Right lobe of liver (tissue), 6 donors: ENCODE results near the gene SPIN1. TPM values are rescaled to one million over a fixed set of nuclear protein-coding genes. Genes with fewer than 3 reads are reported as not detected.

Experiments
- ATAC-seq, 4 donors: fragments of 200-7000 bp; cut with Tn5 transposase; one replicate each; pipeline ENCODE4 v1.9.1; 2020; ENCODE audit warnings: mild to moderate bottlenecking in 4 of 4, moderate library complexity in 4 of 4
- DNase-seq, 3 donors: peaks; one replicate each; pipeline ENCODE4 v3.0.0-alpha.2; 2020
- H3K27ac ChIP-seq, 3 donors: fragments of 200-600 bp; one replicate each; pipeline ENCODE4 v1.8.0; 2022
- H3K27me3 ChIP-seq, 2 donors: fragments of 200-600 bp; one replicate each; pipeline ENCODE4 v1.8.0; 2022
- H3K36me3 ChIP-seq, 4 donors: fragments of 200-600 bp; sonication (generic) in 1 of 4; one replicate each; pipeline versions ENCODE4 v1.5.1 to v1.8.0; 2017 to 2022; ENCODE audit warnings: control low read depth in 1 of 4
- H3K4me1 ChIP-seq, 4 donors: fragments of 200-600 bp; sonication (generic) in 1 of 4; one replicate each; pipeline versions ENCODE4 v1.5.1 to v1.8.0; 2017 to 2022; ENCODE audit warnings: control low read depth in 1 of 4
- H3K4me3 ChIP-seq, 3 donors: fragments of 200-600 bp; one replicate each; pipeline ENCODE4 v1.8.0; 2022
- H3K9me3 ChIP-seq, 4 donors: fragments of 200-600 bp; sonication (generic) in 1 of 4; one replicate each; pipeline versions ENCODE4 v1.5.1 to v1.8.0; 2017 to 2022; ENCODE audit warnings: control low read depth in 1 of 4
- CTCF ChIP-seq, 4 donors: fragments of 200-600 bp in 3 of 4; fragments of 450-650 bp in 1 of 4; IDR thresholded peaks; one replicate each; pipeline versions ENCODE4 v1.5.1 to v1.8.0; 2016 to 2022; ENCODE audit warnings: antibody characterized with exemption in 4 of 4, mild to moderate bottlenecking in 2 of 4
- POLR2A ChIP-seq: fragments of 450-650 bp; IDR thresholded peaks from one replicate; pipeline ENCODE4 v1.6.1; 2017; ENCODE audit warnings: antibody characterized with exemption, mild to moderate bottlenecking
- WGBS: methylation state at CpG from one replicate; pipeline ENCODE4 v1.1.6; 2018; ENCODE audit warnings: low coverage, low lambda C conversion rate; ENCODE audit not compliant: insufficient coverage; ENCODE audit errors: missing lambda C conversion rate; 5-methylcytosine and 5-hydroxymethylcytosine counted together
- intact Hi-C, 2 donors: fragments of 100-400 bp; cut with DNase I; formaldehyde crosslinking; loops; one replicate each; pipeline versions ENCODE4 v1.11.2 to v1.14.1; 2022
- total RNA-seq, 6 experiments: library from RNA; depleted of rRNA in 2 of 6; stranded (reverse); fragments of >200 nt in 2 of 6; fragmentation: NEBNext Ultra II Directional in 3 of 6; extraction: Animal tissue kit (Norgen Biotek cat#: 25700) in 3 of 6; gene quantifications; one replicate each; pipeline versions ENCODE4 v1.1.0 to v1.2.4, GENCODE V29; 2016 to 2023
- donor health status: DM: no; HTN: yes; CAD: no.
- donor health status: DM: no; HTN: no; CAD: no.
- donor health status: DM: no; HTN: no; CAD: no.
- donor health status: DM: no; HTN: yes; CAD: no.
- donor health status: DM: no; HTN: yes; CAD: no.

SPIN1 gene
- total RNA-seq, 6 experiments from 2014 or later = 15.7 to 21.2 (median 18.7) TPM

GRCh38 chr9:88398016-88398415 is 9.8 kb downstream of the SPIN1 start:
- no peak overlapping the region for H3K27ac ChIP-seq
- intact Hi-C loops = no loop called here
- WGBS = 80% methylated on average over 1 of the region's 5 CpGs
- no peaks in the 10 kb centered on the region for H3K9me3 ChIP-seq
- TF ChIP-seq POLR2A (no peak), CTCF (IDR thresholded peaks at IDR 0.05) (no peak)
- ATAC-seq = no peak
- no peaks in the 10 kb centered on the region for H3K4me1 ChIP-seq
- no peaks in the 10 kb centered on the region for H3K36me3 ChIP-seq
- no peak overlapping the region for H3K4me3 ChIP-seq
- DNase-seq = no peak
- H3K27me3 ChIP-seq = no peaks in the 10 kb centered on the region

- H3K27me3 ChIP-seq = no peaks in the 10 kb centered on the region
- H3K4me1 ChIP-seq = no peaks in the 10 kb centered on the region
- H3K9me3 ChIP-seq = no peaks in the 10 kb centered on the region
- no peak for TF ChIP-seq POLR2A
- no peak for TF ChIP-seq CTCF (IDR thresholded peaks at IDR 0.05)
- DNase-seq (no peak), ATAC-seq (no peak)
- intact Hi-C loops = no loop called here
- no peak overlapping the region for H3K4me3 ChIP-seq
- no peaks in the 10 kb centered on the region for H3K36me3 ChIP-seq
- WGBS = 70% methylated on average over 3 of the region's 3 CpGs
- H3K27ac ChIP-seq = no peak overlapping the region
Measured at GRCh38 chr9:88399966-88400365, 11.7 kb downstream of the SPIN1 start.

GRCh38 chr9:88403340-88403739 is 15.1 kb downstream of the SPIN1 start:
- intact Hi-C loops = no loop called here
- H3K4me1 ChIP-seq = no peaks in the 10 kb centered on the region
- no peaks in the 10 kb centered on the region for H3K27me3 ChIP-seq
- no peaks in the 10 kb centered on the region for H3K36me3 ChIP-seq
- no peak overlapping the region for H3K27ac ChIP-seq
- WGBS = 79% methylated on average over 4 of the region's 4 CpGs
- ATAC-seq (no peak), DNase-seq (no peak)
- no peaks in the 10 kb centered on the region for H3K9me3 ChIP-seq
- TF ChIP-seq POLR2A (no peak), CTCF (IDR thresholded peaks at IDR 0.05) (no peak)
- no peak overlapping the region for H3K4me3 ChIP-seq

GRCh38 chr9:88406051-88406450 is 17.8 kb downstream of the SPIN1 start:
- Histone ChIP-seq H3K9me3 (no peaks in the 10 kb centered on the region), H3K27me3 (no peaks in the 10 kb centered on the region), H3K4me3 (no peak overlapping the region), H3K4me1 (no peaks in the 10 kb centered on the region), H3K27ac (no peak overlapping the region), H3K36me3 (no peaks in the 10 kb centered on the region)
- no peak for ATAC-seq
- 100% methylated on average over 2 of the region's 7 CpGs for WGBS
- DNase-seq = no peak
- TF ChIP-seq POLR2A = no peak
- no peak for TF ChIP-seq CTCF (IDR thresholded peaks at IDR 0.05)
- intact Hi-C loops = no loop called here

GRCh38 chr9:88411471-88411870 is 23.2 kb downstream of the SPIN1 start:
- Histone ChIP-seq H3K27me3 (no peaks in the 10 kb centered on the region), H3K36me3 (no peaks in the 10 kb centered on the region), H3K4me1 (no peaks in the 10 kb centered on the region), H3K4me3 (no peak overlapping the region), H3K27ac (no peak overlapping the region), H3K9me3 (peaks cover 0 to 8% (median 0%) of the 10 kb centered on the region in 4 donors)
- no peak for ATAC-seq
- 88% methylated on average over 3 of the region's 4 CpGs for WGBS
- DNase-seq = no peak
- intact Hi-C loops = no loop called here
- TF ChIP-seq POLR2A (no peak), CTCF (IDR thresholded peaks at IDR 0.05) (no peak)
